NCI-H2171 treated with DMSO at 0.1 percent for 48 hours (cell line): ENCODE data around the gene CALR3.
"Not testable (repeated sequence)": the region's sequence is repeated elsewhere in the genome, so short reads cannot be mapped to it uniquely, and the experiment has no call there.

Source experiments
- DNase-seq: peaks from one replicate; lab custom pipeline; 2025; lab: John Stamatoyannopoulos, UW

The CALR3 gene

GRCh38 chr19:16495982-16496612, at the start of gene CALR3, which contains the start of gene C19orf44:
Gene CALR3, minus strand, starts transcription at chr19:16496167. Its CDS starts 38 bp downstream, at chr19:16496129.
Gene C19orf44, plus strand, starts transcription at chr19:16496394. Its CDS starts 4,399 bp downstream, at chr19:16500793.
- DNase-seq, result peak; percentile 99

GRCh38 chr19:16544473-16545231, 48.7 kb upstream of the CALR3 start:
- no peak for DNase-seq

GRCh38 chr19:16543734-16544133, 47.8 kb upstream of the CALR3 start:
- DNase-seq, result not testable (repeated sequence)

- DNase-seq, result peak; percentile 37
Measured at GRCh38 chr19:16542910-16543472, 47.0 kb upstream of the CALR3 start.

GRCh38 chr19:16542045-16542909, 46.3 kb upstream of the CALR3 start, which contains the start of gene CHERP:
Gene CHERP, minus strand, starts transcription at chr19:16542437. Its CDS starts 59 bp downstream, at chr19:16542378.
- peak; percentile 94 for DNase-seq

- DNase-seq, result no peak
Measured at GRCh38 chr19:16541526-16542044, 45.6 kb upstream of the CALR3 start.

GRCh38 chr19:16540948-16541347, 45.0 kb upstream of the CALR3 start:
- no peak for DNase-seq

GRCh38 chr19:16537111-16537510, 41.1 kb upstream of the CALR3 start:
- no peak for DNase-seq

- DNase-seq, result no peak
Measured at GRCh38 chr19:16536130-16536529, 40.2 kb upstream of the CALR3 start.

- no peak for DNase-seq
Measured at GRCh38 chr19:16535381-16535780, 39.4 kb upstream of the CALR3 start.

GRCh38 chr19:16532440-16533234, 36.7 kb upstream of the CALR3 start:
- no peak for DNase-seq

- DNase-seq, result no peak
Measured at GRCh38 chr19:16531380-16531669, 35.4 kb upstream of the CALR3 start.

GRCh38 chr19:16530540-16531379, 34.8 kb upstream of the CALR3 start:
- no peak for DNase-seq

GRCh38 chr19:16529466-16530144, 33.6 kb upstream of the CALR3 start:
- no peak for DNase-seq

- no peak for DNase-seq
Measured at GRCh38 chr19:16527971-16528521, 32.1 kb upstream of the CALR3 start.

- DNase-seq, result no peak
Measured at GRCh38 chr19:16527334-16527935, 31.5 kb upstream of the CALR3 start.

- no peak for DNase-seq
Measured at GRCh38 chr19:16525751-16526481, 29.9 kb upstream of the CALR3 start.
